Stimulated activated CD4-positive, alpha-beta T cell treated with anti-CD3 and anti-CD28 coated beads, Interleukin-4, amount 100 ng/mL, for 48 hours (primary cell): ENCODE data around the gene DPF3.
A peak's percentile ranks its signal among the peaks of the same experiment; 100 is the strongest.

ENCODE experiments used
- DNase-seq, 2 donors: peaks; one replicate each; pipeline ENCODE4 v3.0.0-alpha.2; 2020; ENCODE audit warnings: low read depth in 2 of 2

The DPF3 gene

DNA sequence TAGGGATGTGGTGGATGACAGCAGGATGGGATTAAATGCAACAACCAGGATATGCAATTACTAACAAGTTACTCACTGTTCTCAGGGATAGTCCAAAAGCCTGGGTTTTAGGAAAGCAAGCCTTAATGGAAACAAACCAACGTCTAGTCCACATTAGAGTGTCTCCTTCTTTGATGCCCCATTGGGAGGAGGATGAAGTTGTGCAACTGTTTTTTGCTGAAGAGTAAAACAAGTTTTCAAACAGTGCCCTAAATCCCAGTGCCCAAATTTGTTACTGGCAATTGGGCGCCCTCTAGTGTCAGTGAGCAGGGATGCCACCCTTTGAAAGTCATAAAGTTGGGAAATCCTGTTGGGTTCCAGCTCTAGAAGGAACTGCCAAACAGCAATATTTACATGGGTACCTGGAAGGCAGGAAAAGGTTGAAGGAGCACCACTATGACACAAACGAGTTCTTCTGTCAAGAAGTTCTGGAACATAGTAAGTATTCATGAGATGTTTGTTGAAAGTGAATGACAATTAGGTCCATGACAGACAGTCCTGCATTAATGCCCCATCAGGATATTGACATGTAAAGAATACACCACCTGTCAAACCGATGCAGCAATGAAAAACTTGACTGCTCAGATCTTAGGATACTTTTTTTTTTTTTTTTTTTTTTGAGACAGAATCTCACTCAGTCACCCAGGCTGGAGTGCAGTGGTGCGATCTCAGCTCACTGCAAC is 11.1 kb upstream of the DPF3 start:
- peak in 1 of 2 donors; percentile 38 for DNase-seq

DNA sequence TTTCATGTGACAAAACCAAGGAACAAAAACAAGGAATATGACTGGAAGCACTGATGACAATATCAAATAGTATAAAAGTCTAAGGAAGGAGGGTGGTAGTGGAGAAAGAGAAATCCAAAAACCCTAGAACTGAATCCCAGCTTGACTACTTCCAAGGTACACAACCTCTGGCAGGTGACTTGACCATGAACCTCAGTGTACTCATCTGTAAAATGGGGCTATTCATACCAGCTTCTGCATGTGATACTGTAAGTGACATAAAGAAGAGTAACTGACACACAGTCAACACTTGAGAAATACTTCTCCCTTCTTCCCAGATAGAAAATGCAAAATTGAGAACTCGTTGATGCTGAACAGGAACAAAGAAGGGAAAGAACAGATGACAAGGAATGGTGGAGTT is 10.3 kb upstream of the DPF3 start:
- DNase-seq = no peak

DNA sequence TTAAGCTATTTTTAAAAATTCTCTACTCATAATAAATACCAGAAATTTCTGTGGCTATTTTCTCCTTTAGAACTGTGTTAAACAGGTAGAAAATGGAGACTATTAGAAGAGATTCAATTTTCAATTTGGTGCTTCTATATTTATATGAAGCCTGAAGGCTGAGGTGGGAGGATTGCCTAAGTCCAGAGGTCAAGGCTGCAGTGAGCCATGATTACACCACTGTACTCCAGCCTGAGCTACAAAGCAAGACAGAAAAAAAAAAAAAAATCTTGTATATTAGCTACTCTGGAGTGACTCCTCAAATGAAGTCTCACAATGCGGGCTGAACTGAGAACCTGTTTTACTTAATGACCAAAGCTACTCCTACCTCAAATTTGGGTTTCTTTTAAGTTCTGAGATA is 9.8 kb upstream of the DPF3 start:
- DNase-seq = no peak

DNA sequence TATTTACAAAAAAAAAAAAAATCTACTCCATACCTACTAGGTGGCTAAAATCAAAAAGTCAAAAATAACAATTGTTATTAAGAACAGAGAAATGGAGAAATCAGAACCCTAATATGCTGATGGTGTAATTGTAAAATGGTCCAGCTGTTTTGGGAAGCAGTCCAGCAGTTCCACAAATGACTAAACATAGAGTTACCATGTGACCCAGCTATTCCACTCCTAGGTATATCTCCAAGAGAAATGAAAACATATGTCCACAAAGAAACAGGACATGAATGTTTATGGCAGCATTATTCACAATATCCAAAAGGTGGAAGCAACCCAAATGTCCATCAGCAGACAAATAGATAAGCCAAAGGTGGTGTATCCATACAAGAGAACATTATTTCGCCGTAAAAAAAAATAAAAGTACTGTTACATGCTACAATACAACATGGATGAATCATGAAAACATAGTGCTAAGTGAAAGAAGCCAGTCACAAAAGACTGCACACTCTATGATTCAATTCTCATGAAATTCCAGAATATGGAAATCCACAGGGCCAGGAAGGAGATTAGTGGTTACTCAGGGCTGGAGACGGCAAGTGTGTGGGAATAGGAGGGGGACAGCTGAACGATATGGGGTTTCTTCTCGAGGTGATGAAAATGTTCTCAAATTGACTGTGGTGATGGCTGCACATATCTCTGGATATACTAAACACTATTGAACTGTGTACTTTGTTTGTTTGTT is 9.1 kb upstream of the DPF3 start:
- DNase-seq = no peak

DNA sequence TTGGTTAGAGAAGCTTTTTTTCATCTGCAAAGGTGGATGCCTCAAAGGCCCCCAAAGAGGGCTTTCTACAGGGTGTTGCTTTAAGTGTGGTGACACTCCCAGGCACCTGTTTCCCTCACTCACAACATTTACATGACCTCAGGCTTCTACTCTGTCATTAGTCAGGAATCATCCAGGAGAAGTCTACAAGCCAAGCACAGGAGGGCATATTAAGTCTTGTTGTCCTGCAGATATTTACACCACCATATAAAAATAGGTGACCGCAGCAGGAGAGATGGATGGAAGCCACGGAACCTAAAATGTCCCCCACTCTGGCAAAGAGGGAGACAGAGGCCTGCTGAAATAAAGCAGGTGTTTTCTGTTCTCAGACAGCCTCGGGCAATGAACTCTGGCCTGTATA is 7.5 kb upstream of the DPF3 start:
- DNase-seq = no peak

DNA sequence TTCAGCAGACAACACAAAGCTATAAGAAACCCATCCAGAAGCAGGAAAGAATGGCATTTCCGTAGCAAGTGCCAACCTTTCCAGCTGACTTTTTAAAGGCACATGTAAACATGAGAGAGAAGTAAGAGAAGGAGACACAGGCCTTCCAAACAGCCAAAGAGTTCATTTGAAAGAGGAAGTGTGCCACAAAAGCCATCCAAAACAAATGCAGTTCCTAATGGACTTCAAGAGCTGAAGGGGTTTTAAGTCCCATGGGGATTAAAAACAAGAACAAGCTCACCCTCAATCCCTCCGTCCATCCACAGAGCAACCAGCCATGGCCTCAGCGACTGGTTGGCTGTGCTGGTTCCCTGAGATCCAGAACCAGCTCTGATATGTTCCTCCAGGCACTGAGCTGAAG is 4.5 kb upstream of the DPF3 start:
- DNase-seq = no peak

DNA sequence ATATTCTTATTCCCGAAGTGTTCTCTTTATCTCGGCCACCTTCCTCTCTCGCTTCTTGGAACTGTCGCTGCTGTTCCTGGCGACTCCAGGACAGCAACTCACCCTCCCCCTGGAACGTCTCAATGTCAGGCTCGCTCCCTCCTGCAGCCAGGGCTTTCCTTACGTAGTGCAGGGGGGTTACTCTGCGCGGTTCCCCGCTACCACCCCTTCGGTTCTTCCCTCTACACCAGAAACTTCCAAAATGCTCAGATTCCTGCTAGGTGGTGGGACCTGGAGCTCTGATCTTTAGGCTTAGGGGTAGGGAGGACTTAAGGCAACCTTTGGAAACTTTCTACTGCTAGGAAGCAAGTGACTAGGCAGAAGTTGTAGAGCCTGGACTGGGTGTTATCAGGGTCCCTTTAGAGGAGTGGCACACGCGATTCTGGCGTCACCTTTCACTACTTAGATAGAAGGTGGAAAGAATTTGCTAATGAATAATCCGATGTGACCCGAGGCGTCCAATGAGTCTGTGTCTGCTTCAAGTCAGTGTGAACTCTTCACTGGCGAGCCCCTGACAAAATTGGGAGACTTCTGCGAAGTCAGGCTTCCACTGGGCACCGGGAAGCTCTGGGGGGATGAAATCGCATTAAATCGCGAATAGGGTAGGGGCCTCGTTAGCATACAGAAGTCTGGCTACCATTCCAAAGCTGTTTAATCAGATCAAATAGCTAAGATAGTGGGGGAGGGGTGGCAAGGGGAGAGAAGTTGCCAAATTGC is 900 bp upstream of the DPF3 start:
- no peak for DNase-seq

DNA sequence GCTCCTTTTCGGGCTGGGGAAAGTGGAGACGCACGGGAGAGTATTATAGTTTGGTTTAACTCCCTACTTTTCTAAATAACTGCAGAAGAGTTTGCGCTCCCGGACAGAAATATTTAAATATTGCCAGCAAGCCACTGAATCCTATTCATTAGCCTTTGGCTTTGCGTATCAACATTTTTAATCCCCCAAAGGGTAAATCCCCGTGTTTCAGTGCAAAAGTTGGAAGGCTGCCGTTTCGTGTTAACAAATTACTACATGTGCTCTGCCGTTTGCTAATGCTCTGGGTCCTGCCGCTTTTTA is 372 bp upstream of the DPF3 start:
- DNase-seq = no peak

DNA sequence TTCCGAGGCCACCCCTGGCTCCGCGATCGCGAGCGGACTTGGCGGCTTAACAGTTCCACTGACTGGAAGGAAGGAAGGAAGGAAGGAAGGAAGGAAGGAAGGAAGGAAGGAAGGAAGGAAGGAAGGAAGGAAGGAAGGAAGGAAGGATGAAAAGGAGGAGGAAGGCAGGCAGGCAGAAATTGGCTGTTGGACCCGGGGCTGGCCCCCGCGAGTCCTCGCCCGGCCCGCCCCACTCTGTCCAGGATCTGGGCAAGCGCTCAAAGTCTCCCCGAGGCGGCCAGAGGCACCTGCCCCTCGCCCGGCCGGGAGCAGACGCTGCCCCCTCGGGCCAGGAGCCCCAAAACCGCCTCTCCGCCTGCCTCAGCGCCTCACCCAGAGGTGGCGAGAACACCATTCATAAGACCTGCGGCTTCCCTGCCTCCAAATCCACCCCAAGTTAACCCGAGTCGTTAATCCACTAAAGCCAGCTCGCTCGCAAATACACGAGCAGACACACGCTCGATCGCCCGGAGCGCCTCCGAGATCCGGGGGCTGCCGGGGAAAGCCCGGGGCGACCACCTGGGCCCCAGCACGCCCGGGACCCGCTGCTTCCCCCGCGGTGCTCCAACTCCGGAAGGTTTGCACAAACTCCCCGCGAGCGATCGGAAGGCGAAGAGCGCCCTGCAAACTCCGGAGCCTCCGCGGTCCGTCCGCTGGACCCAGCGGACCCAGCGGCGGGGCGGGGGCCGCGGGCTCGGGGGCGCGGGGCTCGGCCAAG is 844 bp downstream of the DPF3 start:
- DNase-seq = no peak

DNA sequence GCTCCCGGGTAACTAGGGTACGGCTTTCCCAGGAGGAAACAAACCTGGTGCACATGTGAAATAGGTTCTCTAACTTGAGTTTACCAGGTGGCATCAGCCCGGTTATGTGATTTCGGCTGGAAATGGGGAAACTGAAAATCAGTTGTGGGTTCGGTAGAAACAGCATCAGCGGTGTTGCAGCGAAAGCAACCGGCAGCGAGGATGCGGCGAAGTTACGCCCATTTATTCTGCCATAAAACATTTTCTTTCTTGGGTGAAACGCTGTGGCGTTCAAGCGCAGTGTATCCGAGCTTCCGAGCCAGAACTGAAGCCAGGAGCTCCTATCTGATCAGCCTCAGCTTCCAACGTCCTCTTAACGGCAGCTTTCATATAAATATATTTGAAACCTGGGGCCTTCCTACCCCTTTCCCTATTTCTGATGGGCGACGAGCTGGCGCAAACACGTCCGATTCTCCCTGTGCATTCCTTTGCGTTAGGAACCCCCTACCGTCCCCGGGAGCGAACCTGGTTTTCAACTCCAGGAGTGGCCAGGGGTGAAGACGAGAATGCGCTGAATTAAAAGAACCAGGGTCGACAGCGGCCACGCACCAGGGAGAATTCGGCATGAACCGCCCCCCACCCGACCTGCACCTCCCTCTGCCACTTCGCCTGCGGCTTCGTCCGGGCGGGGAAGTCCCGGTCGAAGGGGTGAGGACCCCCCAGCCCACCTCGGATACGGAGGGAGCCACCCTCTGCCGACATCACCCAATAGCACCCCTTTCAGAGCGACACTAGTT is 1.6 kb downstream of the DPF3 start:
- no peak for DNase-seq

DNA sequence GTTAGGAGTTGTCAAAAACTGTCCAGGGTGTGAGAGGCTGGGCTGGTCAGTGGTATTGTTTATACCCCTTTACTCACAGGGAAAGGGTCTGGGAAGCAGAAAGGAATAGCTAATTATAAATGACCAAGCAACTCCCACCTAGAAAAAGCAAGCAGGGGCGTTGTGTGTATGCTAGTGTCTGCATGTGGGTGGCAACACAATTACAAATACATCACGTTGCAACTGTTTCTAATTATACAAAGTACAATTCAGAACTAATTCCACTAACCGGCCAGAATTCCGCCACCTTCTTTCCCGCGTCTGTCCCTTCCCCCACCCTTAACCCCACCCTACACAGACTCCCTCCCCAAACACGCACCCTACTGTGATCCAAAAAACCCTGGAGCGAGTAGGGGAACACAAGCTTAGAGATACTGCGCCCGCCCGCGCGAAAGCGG is 2.2 kb downstream of the DPF3 start:
- no peak for DNase-seq

DNA sequence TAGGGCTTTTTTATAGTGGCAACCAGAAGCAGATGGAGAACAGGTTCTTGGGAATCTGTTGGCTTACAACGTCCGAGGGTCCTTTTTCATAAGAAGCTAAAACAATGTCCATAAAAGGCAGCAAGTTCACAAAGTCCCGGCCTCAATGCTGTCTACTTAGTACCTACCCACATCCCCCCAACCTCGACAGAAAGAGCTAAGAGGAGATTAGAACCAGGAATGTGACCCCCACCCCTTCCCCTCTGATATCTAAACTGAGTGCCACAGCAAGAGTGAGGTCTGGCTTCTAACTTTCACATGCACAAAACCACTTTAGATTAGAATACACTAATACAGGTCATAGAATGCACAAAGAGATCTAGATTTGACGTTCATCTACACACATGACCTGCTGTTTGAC is 4.5 kb downstream of the DPF3 start:
- DNase-seq = no peak

DNA sequence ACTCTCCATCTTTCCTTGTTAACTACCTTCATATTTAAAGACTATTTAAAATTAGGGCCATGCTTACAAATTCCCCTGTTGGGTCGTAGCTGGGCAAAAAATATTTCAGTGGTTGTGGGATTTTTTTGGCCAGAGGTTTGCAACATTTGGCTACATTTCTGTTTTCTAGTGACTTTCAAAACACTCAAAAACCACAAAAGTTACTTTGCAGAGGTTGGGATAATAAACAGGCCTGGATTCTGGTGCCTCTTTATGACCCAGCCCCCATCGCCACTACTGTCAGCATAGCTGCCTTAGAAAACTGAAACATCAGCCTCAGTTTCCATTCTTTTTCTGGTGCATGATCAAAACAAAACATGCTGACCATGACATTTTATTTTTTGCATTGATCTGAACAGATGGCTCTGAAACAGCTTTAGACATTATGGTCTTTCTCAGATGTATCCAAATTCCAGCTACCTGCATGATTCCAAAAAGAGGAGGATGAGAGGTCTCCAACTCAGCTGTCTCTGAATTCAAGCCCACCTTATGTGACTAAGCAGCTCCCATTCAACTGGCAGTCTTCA is 5.2 kb downstream of the DPF3 start:
- no peak for DNase-seq

DNA sequence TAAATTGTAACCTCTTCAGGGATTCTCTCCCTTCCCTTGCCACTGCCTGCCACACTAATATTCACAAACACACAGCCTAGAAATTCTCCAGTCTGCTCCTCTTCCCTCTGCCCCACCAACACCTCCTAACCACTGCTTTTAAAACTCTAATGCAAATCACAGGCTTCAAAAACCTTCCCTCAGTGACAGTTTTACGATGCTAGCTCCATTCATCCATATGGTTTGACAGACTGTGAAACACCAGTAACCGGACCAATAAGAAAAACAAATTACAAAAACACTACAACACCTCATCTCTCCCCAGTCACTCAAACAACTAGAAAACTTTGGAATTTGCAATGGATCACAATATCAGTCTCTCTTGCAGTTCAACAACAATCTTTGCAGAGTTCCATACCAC is 5.7 kb downstream of the DPF3 start:
- no peak for DNase-seq

DNA sequence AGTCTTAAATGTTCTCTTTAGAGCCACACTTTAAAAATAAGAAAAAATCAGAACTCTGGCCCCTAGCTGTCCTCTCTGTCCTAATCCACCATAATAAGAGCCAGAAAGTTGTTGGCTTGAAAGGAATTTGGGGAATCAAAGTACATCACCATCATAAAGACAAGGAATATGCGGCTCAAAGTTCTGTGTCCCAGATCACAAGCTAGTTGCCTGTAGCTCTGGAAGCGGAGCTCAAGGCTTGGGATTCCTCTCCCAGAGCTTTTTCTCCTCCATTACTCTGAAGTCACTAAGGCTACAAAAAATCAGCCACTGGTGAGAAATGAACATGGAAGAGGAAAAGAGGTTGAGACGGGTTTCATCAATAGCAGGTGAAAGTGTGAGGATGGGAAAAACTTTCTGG is 6.4 kb downstream of the DPF3 start:
- no peak for DNase-seq

DNA sequence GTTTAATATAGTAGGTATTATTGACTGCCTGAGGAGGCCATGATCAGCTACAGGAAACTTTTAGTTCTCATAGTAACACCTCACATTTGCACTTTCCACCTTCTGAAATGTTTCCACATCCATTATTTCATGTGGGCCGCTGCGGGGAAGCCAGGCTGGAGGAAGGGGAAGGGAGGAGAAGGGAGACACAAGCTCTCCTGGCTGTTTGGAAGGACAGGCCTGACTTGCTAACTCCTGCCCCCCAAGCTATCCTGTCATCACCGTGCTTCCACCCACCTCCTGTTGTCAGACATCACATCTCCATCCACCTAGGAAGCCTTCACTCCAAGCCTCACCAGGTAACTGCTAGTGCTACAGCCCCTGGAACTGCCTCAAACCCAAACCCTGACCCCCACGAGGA is 9.5 kb downstream of the DPF3 start:
- no peak for DNase-seq

DNA sequence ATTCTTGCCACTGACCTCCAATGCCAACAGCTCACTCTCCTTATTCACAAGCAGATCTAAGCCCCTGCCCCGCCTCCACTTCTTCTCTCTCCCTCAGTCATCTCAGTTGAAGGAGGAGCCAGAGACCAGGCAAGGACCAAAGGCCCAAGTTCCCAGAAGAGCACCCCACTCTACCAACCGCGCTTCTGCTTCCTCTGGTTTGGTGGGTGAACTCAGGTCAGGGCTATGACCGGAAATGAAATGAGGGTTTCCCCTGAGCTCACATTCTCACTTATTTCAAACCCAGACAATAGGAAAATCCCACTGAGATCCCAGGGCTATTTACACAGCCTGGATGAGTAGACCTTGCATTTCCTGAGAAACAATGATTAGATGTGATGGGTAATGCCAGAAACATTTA is 9.9 kb downstream of the DPF3 start:
- no peak for DNase-seq

DNA sequence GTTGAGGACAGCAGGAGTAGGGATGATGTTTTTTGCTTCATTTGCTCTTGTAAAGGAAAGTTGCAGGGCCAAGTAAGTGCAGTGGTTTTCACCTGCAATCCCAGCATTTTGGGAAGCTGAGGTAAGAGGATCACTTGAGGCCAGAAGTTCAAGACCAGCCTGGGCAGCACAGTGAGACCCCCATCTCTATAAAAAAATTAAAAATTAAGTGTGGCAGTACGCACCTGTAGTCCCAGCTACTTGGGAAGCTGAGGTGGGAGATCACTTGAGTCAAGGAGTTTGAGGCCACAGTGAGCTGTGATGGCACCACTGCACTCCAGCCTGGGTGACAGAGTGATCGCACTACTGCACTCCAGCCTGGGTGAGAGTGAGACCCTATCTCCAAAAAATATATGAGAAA is 10.8 kb downstream of the DPF3 start:
- no peak for DNase-seq

DNA sequence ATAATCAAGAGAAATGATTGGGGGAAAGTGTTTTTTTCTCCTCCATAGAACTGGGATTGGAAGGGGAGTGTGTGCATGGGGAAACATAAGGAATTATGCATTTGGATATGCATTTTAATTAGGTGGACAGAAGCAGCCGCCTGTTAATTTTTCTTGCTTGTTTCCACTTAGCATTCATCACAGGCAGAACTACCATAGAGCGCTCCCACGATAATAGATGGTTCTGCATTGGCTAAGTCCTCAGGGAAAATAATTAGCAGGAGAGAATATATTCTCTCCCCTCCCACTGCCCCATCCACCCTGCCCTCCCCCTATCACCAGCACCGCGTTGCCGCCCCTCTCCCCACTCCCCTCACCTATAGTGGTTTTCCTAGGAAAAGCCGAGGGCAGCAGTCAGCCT is 11.4 kb downstream of the DPF3 start:
- no peak for DNase-seq

DNA sequence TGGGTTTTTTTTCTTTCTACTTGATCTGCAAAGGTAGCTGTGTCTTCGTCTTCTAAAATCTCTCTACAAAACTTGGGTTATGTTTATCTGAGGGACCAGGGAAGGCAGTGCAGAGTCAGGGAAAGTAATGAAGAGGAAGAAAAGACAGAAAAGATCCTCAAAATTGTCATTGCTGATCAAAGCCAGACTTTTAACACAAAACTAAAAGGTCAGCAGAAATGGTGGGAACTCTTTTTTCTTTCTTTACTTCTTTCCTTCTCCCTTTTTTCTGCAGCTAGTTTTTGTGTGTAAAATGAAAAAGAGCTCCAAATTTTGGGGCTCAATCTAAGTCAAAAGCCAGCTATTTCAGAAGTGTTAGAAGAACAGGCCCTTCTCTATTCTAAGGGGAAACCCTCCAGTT is 11.9 kb downstream of the DPF3 start:
- DNase-seq = no peak

DNA sequence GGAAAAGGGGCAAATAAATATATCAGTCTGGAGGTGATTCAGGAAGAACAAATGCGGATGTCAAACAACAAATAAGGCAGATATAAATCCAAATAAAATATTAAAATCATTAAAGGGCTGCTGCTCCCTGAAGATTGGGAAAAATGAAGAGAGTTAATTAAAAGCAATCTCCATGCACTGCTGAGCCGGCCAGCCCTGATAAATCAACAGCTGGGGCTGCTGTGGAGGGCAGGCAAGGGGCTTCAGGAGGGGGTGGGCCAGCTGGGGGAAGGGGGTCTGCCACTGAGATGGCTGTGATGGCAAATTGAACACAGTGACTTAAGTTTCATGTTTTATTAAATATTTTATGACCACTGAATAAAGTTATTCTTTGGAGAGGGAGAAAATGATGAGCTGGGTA is 12.4 kb downstream of the DPF3 start:
- DNase-seq = no peak
